8988T (cell line): ENCODE results near the gene PTPRM.

ENCODE experiments used
- DNase-seq: peaks from one replicate; pipeline ENCODE4 v3.0.0; 2011

PTPRM gene

GRCh38 chr18:7568426-7568825, 1.3 kb downstream of the PTPRM start:
- DNase-seq = no peak

- DNase-seq = no peak
These were observed 4.5 kb downstream of the PTPRM start for GRCh38 chr18:7571626-7572025.

- no peak for DNase-seq
These were observed 5.7 kb downstream of the PTPRM start for GRCh38 chr18:7572822-7573221.

DNA sequence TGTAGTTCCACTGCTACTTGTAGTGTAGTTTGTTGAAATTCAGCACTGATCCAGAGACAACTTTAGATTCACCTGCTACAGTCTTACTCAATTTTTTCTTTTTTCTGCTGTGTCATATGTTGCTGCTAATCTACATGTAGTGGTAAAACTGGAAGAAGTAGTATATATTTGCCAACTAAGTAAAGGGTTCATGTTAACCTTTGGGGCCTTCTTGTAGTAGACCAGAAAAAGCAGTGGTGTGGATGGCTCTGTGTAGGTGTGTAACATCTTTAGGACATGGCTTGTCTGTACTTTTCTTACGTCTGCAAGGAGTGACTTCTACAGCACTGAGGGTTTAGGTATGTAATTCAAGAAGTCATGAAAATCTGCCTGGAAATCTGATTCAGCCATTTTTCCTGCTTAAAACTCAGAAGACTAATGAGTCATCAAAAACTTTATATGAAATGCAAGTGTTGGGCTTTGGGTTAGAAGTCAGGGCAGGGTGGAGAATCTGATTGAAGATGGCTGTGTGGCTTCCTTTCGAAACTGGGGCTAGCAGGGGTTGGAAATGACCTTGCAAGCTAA, 8.4 kb downstream of the PTPRM start:
- DNase-seq = no peak

- DNase-seq = no peak
These were observed 9.0 kb downstream of the PTPRM start for GRCh38 chr18:7576077-7576476.

GRCh38 chr18:7576685-7577084, 9.6 kb downstream of the PTPRM start:
- DNase-seq = no peak

DNA sequence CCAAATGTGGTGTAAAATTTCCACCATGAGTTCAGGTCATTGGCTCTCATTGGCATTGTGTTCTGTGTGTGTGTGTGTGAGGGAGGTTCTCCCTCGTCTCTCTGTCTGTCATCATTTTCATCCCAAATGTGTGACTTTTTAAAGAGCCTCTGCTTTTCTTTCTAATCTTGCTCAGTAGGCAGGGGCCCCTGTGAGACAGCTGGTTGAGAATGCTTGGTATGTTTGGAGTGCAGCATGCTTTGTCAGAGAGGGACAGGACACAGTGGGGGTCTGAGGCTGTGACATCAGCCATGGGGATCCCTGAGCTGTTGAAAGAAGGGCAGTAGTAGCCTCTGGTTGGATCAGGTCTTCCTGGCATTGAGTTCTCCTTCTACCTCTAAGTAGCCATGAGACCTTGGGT, 10.6 kb downstream of the PTPRM start:
- peak; percentile 57 for DNase-seq

- no peak for DNase-seq
These were observed 12.2 kb downstream of the PTPRM start for GRCh38 chr18:7579176-7579917.

- DNase-seq = no peak
These were observed 12.9 kb downstream of the PTPRM start for GRCh38 chr18:7579918-7580542.

DNA sequence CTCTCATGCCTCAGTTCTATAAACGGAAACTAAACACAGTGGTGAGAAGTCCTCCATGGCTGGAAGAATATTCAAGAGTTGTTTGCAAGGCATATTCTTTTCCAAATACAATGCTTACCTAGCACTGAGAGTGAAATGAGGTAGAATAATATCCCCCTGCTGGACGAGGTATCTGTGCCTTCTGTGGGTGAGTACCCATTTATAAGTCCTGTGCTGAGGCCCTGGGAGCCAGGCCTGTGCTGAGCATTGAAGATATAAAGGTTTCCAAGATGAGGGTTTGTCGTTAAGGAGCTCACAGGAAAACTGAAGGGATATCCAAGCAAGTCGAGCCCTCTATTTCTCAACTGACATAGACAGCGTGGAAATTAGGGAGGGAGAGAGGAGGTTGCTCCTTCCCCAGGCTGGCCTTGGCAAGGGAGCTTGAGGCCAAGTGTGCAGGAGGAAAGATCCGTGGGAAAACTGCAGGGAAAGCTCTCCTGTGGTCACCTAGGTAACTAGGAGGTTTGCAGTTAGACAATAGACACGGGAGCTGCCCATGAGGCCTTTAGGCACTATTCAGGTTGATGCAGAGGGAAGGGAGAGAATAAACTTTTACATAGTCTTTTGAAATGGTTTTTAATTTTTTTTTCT, 17.6 kb downstream of the PTPRM start:
- no peak for DNase-seq

- no peak for DNase-seq
These were observed 18.2 kb downstream of the PTPRM start for GRCh38 chr18:7585276-7585670.

- DNase-seq = no peak
These were observed 19.3 kb downstream of the PTPRM start for GRCh38 chr18:7586379-7586778.

DNA sequence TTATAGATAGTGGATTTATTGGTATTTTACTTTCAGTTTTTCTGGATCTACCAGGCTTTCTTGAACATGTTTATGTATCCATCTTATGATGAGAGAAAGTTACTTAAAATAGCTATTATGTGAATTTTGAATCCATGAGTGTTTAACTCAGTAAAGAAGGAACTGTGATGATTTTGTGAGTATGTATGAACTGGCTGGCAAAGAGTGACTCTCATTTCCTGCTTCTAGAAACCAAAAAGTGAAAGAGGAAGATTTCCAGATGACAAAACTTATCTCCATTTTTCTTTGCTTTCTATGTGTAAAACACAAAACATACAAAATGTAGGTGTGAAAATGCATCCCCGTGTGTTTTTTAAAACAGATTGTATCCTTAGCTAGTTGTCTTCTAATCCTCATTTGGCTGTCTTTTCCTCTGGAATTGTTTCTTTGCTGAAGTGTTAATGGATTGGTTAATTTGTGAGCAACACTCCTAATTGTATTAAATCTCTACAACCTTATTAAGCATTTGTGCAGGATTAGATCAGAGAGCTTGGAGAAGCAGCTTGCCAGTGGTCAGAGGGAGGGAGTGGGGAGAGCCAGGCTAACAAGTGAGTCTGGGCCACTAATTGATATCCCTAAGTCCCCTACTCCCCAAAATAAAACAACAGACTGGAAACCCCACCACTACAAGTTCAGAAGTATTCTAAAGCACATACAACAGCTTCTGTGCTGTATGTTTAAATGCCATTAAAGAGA, 23.9 kb downstream of the PTPRM start:
- DNase-seq = no peak

- no peak for DNase-seq
These were observed 25.4 kb downstream of the PTPRM start for GRCh38 chr18:7592305-7593071.

DNA sequence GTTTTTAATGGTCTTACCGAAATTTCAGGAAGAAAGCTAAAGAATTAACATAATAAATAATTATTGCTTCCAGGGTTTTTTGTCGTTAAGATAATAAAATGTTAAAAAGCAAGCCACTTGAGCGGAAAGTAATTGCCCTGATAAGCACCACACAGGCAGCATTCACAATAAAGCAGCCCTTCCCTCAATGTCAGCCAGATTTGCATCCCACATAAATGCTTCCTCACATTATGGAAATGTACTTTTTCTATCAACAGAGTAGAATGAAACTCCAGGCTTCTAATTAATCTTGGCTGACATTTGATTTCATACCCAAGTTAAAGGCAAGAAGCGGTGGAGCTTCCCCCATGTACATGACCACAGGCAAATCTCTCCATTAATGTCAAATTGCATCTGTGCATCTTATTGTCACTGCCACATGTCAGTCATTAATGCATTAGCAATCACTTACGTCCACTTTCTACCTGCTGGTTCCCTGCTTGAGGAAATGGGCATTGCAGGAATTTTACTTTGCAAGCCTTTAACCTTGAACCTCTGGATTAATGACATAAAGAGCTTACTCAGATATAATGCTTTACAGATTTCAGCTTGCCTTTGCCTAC, 26.2 kb downstream of the PTPRM start:
- no peak for DNase-seq

DNA sequence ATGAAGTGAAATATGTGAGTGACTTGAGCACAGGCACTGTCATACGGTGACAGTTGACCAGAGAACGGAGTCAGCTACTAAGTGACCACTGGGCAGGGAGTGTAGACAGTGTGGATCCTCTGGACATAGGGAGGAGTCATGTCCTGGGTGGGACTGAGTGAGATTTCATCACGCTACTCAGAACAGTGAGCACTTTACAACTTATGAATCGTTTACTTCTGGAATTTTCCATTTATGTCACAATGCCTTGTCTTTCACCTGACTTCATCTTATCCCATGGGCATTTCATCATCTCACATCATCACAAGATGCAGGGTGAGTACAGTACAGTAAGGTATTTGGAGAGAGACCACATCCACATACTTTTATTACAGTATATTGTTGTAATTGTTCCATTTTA, 29.0 kb downstream of the PTPRM start:
- DNase-seq = no peak

GRCh38 chr18:7597500-7597899, 30.4 kb downstream of the PTPRM start:
- DNase-seq = no peak

DNA sequence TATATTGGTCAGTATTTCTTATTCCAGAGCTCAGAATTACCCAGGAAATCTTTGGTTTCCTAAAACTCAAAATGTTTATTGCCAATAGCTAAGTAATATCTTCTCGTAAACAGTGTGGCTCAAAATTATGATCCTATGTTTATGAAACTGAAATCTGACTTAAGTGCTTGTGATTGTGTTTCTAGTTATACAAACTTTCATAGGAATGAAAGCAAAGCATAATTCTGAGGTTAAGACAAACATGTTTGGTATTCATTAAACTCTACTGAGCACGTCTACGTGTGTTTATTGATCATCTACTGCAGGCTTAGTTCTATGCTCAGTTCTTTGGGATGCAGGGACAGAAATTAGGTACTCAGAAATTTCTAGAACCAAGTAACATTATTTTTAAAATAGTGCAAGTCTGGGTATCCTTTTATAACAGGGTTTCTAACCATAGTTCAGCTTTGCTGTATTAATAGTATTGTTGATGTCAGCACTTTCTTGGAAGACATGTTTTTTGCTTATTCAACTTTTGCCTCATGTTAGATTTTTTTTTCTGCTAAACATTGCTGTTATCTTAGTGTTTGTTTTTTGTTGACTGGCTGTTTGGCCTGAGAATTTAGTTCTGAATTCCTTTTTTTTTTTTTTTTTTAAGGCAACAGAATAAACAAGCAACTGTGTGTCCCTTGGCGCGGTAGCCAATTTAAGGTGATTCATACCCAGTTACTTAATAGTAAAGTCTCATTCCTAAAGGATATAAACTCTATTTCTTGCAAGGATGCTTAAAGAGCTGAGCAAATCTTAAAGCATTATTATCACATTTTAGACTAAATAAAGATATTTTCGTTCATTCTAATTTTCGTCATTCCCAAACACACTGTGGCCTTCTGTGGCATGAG, 31.3 kb downstream of the PTPRM start:
- no peak for DNase-seq

- DNase-seq = no peak
These were observed 32.9 kb downstream of the PTPRM start for GRCh38 chr18:7600036-7600435.

DNA sequence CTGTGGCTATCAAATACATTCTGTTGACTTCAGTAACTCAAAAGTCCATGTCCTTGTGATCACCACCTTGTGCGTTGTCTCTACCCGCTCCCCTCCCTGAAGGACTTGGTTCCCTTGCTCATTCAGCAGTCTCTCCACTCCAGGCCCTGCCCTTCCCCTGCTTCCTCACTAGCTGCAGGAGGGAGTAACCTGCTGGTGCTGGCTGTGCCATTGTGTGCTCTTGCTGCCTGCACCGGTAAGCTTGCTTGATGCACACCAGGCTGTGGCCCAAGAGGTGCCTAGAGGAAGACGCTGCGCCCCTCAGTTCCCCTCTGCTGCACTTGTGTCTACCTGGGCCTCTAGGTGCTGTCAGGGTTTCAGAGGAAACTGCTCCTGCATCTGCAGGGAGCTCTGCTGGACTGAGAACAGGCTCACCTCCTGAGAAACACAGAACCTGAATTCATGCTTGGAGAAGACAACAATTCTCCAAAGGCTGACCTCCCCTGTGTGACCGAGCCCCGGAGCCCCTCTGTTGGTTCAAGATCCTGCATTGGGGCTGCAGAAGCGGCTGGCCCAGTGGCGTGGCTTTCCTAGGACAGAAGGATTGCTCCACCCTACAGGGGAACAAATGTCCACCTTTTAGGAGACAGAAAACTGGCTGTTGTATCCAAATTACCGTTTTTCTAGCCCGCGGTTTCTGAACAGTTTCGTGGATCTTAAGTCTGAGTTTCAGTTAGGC, 33.6 kb downstream of the PTPRM start:
- DNase-seq = no peak
